Glomerular visceral epithelial cell (primary cell): ENCODE measurements around the gene THAP2.

ENCODE experiments used
- DNase-seq: peaks from one replicate; pipeline ENCODE4 v3.0.0-alpha.2; 2016; ENCODE audit errors: extremely low spot score

THAP2 gene

DNA sequence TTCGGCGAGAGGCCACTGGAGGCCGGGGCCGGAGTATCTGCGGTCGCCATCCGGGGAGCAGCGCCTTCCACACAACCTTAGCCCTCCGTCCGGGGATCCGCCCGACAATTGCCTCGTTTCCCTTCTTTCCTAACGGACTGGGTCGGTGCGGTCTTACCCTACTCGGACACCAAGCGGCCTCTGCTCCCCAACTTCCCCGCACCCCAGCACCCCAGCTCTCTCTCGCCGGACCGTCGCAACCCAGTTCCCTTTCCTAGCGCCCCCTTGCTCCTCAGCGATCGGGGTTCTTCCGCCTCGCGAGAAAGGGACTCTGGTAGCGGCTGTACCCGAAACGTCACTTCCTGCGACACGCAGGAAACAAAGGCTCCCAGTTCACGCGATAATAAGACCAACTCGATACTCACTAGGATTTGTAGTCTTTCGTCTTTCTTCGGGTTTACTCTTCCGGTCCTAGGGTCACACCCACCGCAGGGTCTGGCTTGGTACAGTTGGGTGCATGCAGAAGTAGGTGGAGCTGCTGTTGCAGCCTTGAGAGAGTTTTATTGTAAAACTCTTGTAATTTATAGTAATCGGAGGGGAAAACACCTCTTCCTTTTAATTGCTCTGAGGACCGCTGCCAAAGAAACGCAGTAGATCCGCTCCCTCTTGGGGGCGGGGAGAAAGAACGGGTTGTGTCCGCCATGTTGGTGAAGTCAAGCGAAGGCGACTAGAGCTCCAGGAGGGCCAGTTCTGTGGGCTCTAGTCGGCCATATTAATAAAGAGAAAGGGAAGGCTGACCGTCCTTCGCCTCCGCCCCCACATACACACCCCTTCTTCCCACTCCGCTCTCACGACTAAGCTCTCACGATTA, at the start of gene THAP2, which contains the start of gene ZFC3H1:
THAP2 (plus strand) TSS at position 741 of the 850 bp plus-strand sequence. CDS start 209 bp downstream, outside the sequence.
ZFC3H1 (minus strand) TSS at position 288 of the 850 bp plus-strand sequence; CDS start at position 50, 238 bp downstream.
- peak; percentile 97 for DNase-seq

GRCh38 chr12:71621938-71622337, 42.2 kb upstream of the THAP2 start:
- DNase-seq: no peak

GRCh38 chr12:71625476-71625875, 38.6 kb upstream of the THAP2 start:
- DNase-seq: no peak

DNA sequence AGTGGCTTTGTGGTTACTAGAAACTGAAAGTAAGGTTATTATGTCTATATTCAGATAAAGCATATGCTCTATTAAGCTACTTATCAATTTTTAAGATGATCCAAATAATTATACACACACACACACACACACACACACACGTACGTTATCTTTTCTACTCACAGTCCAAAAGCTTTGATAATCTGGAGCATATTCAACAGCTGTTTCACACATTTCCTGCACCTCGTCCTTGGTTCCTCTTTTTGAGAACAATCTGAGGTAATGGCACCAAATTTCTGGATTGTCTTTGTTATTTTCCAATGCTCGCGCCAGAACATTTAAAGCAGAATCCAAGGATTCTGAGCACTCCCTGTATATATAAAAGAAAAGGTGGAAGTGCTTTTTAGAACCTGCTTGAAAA, 38.0 kb upstream of the THAP2 start:
- DNase-seq: no peak

- DNase-seq: no peak
Observed at GRCh38 chr12:71626768-71627167, 37.3 kb upstream of the THAP2 start.

- no peak for DNase-seq
Observed at GRCh38 chr12:71627438-71628002, 36.6 kb upstream of the THAP2 start.

DNA sequence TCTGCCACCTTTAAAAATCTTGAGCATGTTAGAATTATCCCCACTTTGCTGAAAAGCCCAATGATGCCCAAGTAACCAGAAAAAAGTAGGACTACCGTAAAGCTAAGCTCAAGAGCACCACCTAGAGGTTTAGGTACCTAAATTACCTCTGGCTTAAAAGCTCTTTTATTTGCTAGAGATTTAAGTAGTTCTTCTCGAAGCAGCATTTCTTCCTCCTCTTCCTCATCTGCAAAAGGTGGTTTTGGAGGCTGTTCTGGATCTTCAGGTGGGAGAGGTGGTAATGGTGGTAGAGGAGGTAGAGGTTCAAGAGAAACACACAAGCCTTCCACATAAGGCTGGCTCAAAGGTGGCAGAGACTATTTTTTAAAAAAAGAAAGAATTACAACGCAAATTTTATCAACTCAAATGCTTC, 27.4 kb upstream of the THAP2 start:
- peak; percentile 56 for DNase-seq

DNA sequence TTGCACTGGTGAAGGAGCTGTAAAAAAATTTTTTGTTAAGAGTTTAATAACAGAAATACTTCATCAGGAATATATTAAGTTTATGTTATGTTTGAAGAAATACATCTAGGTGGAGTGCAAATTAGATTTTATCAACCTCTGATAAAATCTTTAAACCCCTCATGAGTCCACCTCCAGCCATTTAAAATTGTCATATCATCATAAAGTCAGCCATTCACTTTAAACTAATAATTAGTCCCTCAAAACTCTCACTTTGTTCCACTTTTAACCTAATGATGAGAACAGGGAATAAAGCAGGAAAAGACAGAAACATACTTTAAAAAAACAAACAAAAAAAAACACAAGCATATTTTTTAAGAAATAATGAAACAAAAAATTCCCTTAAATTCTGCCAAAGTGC, 25.6 kb upstream of the THAP2 start:
- DNase-seq: no peak

- DNase-seq: peak; percentile 23
Observed at GRCh38 chr12:71639341-71639760, 24.8 kb upstream of the THAP2 start.

GRCh38 chr12:71640316-71640715, 23.8 kb upstream of the THAP2 start:
- no peak for DNase-seq

DNA sequence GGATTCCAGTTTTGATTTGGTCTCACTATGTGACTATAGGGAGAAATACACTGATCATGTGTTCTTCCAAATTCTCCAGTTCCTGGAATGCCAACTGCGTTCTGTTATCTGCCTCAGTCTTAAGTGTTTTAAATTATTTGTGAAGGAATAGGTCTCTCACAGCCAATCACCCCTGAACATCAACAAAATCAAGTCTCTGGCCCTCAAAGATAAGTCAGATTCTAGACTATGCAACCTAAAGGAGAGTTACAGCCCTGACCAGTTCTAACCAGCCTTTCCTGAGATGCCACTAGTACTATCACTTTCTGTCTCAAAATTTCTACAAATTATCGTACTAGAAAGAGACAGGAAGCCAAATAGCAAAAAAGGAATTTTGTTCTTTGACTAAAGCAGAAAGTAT, 22.7 kb upstream of the THAP2 start:
- DNase-seq: no peak

GRCh38 chr12:71642264-71642663, 21.8 kb upstream of the THAP2 start:
- no peak for DNase-seq

- DNase-seq: no peak
Observed at GRCh38 chr12:71645268-71645667, 18.8 kb upstream of the THAP2 start.

DNA sequence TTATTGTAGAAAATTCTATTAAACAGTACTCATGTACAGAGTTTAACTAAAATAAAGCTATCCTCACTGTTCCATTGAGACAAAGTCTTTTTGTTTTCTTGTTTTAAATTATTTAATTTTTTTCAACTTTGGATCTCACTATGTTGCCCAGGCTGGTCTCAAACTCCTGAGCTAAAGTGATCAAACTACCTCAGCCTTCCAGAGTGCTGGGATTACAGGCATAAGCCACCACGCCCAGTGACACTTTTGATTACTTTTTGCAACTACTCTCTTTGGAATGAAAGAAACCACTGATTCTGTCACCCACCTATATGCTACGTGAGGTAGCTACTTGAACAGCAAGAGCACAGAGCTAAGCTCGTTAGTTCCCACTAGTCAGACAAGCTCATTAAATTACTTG, 17.6 kb upstream of the THAP2 start:
- no peak for DNase-seq

DNA sequence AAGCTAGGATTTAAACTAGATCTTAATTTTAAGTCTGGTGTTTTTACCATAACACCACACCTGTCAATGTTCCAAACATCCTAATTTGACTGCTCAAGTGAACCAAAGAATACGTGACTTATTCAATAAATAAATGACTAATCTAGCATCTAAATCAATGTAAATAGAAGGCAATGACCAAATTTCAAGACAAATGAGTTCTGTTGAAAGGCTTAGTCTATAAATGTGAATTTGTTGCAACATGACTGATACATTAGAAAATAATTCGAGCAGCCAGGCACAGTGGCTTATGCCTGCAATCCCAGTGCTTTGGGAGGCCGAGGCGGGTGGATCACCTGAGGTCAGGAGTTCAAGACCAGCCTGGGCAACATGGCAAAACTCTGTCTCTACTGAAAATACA, 15.6 kb upstream of the THAP2 start:
- DNase-seq: no peak

DNA sequence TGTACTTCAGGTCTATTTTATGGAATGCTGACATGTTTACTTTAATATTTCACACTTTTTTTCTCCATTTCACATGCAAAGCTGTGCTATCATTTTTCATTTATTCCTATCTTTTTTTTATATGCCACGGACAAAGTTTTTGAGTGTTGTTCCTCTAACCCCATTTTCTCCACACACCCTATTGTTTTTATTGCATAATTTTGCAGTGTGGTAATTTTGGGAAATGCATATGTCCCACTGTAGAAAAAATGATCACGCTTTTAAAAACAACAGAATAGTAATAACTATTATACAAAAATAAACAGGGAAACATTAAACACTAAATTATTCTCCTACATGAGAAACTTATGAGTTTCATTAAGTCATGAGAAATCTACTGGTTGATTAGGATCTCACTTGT, 14.7 kb upstream of the THAP2 start:
- DNase-seq: no peak

DNA sequence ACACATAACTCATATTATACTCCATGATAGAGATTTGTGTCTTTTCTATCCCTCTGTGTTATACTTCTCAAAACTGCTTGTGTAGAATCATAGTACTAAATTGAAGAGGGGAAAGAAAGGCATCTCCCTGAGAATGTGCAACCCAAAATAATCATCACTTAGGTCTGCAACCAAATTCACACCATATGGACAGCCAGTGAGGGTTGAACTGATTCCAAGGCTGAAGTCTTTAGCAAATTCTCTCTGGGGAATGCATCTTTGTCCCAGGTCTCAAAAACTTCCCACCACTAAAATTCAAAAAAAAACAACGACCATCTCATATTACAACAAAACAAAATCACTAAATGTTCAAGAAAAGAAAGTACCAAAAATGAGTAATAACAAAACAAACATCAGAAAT, 11.4 kb upstream of the THAP2 start:
- no peak for DNase-seq

DNA sequence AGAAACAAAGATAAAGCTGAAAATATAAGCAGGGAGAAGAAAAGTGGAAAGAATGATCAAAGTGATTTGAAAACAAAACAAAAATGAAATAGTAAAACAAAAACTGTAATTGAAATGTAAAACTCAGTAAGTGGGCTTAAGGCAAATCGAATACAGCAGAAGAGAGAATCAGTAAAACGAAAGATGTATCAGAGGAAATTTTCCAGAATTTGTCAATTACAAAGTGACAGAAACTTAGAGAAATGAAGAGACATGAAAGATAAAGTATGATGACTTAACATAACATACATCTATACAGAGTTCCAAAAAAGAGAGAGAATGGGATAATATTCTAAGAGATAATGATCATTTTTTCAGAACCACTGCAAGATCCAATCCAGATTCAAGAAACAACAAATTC, 11.0 kb upstream of the THAP2 start:
- no peak for DNase-seq

- DNase-seq: no peak
Observed at GRCh38 chr12:71654200-71654599, 9.9 kb upstream of the THAP2 start.

GRCh38 chr12:71655495-71655894, 8.6 kb upstream of the THAP2 start:
- no peak for DNase-seq

DNA sequence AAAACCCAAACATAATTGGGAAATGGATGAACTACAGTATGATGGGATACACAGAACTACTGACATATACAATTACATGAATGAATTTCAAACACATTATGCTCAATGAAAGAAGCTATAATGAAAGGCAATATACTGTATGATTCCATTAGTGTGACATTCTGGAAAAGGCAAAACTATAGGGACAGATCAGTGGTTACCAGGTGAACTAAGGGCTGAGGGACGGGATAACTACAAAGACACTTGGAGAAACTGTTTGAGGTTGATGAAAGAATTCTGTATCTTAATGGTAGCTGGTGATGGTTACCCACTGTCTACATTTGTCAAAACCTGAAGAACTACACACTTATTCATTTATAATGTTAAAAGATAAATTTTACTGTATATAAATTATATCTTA, 8.2 kb upstream of the THAP2 start:
- DNase-seq: no peak

- DNase-seq: no peak
Observed at GRCh38 chr12:71656740-71657139, 7.4 kb upstream of the THAP2 start.

- DNase-seq: no peak
Observed at GRCh38 chr12:71661977-71662530, 2.0 kb upstream of the THAP2 start.
